HEK293 (cell line): Measurements from ENCODE around the gene SRD5A1.

ENCODE experiments used
- ZNF133 ChIP-seq: fragments of 450-650 bp; formaldehyde crosslinking; IDR thresholded peaks from 2 replicates; pipeline ENCODE4 v1.5.1; 2016; ENCODE audit warnings: missing biosample characterization, missing genetic modification characterization
- ZNF274 ChIP-seq, 2 experiments: fragments of 200-500 bp in 1 of 2; fragments of 450-650 bp in 1 of 2; sonication (Bioruptor generic) in 1 of 2; formaldehyde crosslinking in 1 of 2; IDR thresholded peaks; 2 replicates each; pipeline versions ENCODE4 v1.5.1 to v1.6.1; 2014 to 2016; ENCODE audit warnings: borderline replicate concordance in 1 of 2, inconsistent platforms in 1 of 2, low read length in 1 of 2, missing biosample characterization in 1 of 2, missing genetic modification characterization in 1 of 2
- ZNF530 ChIP-seq: fragments of 450-650 bp; formaldehyde crosslinking; IDR thresholded peaks from 2 replicates; pipeline ENCODE4 v1.5.1; 2016; ENCODE audit warnings: low read depth, missing biosample characterization, missing genetic modification characterization
- TF ChIP-seq, protein P1 (sequence below): fragments of 450-650 bp; formaldehyde crosslinking; IDR thresholded peaks from 2 replicates; pipeline ENCODE4 v1.5.1; 2016; ENCODE audit warnings: missing biosample characterization, missing genetic modification characterization
- TF ChIP-seq, protein P2 (sequence below): fragments of 450-650 bp; formaldehyde crosslinking; IDR thresholded peaks from 2 replicates; pipeline ENCODE4 v1.5.1; 2016; ENCODE audit warnings: missing biosample characterization, missing genetic modification characterization

DNA sequence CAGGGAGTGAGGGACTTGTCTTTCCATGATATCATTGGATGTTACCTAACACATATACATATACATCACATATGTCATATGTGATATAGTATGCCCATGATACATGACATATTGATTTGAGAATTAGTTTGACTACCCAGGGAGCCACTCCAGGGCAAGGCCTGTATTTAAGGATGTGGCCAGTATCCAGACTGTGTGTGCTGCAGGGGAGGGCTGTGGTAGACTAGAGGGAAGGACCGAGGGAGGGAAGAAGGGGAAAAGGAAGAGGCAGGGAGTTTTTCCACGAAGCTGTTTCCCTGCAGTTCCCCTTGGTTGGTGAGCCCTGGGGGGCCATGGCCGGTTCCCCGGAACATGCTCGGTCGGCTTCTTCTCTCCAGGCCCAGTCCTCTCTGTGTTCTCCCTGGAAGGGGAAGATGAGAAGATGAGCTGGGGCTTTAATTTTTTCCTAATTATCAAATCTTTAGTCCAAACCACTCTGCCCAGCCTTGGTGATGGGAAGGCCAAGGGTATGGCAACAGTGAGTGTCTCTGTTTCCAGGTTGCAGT lies 49.1 kb upstream of the SRD5A1 start:
- TF ChIP-seq, protein P1, sequence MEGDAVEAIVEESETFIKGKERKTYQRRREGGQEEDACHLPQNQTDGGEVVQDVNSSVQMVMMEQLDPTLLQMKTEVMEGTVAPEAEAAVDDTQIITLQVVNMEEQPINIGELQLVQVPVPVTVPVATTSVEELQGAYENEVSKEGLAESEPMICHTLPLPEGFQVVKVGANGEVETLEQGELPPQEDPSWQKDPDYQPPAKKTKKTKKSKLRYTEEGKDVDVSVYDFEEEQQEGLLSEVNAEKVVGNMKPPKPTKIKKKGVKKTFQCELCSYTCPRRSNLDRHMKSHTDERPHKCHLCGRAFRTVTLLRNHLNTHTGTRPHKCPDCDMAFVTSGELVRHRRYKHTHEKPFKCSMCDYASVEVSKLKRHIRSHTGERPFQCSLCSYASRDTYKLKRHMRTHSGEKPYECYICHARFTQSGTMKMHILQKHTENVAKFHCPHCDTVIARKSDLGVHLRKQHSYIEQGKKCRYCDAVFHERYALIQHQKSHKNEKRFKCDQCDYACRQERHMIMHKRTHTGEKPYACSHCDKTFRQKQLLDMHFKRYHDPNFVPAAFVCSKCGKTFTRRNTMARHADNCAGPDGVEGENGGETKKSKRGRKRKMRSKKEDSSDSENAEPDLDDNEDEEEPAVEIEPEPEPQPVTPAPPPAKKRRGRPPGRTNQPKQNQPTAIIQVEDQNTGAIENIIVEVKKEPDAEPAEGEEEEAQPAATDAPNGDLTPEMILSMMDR (tag by site-specific recombination), result no peak
- TF ChIP-seq ZNF133 (no peak), ZNF530 (no peak), ZNF274 (IDR thresholded peaks at IDR 0.05; ENCODE audit: low read length) (no peak), ZNF274 (tag by site-specific recombination; IDR thresholded peaks at IDR 0.05; ENCODE audit: borderline replicate concordance) (no peak)
- TF ChIP-seq, protein P2, sequence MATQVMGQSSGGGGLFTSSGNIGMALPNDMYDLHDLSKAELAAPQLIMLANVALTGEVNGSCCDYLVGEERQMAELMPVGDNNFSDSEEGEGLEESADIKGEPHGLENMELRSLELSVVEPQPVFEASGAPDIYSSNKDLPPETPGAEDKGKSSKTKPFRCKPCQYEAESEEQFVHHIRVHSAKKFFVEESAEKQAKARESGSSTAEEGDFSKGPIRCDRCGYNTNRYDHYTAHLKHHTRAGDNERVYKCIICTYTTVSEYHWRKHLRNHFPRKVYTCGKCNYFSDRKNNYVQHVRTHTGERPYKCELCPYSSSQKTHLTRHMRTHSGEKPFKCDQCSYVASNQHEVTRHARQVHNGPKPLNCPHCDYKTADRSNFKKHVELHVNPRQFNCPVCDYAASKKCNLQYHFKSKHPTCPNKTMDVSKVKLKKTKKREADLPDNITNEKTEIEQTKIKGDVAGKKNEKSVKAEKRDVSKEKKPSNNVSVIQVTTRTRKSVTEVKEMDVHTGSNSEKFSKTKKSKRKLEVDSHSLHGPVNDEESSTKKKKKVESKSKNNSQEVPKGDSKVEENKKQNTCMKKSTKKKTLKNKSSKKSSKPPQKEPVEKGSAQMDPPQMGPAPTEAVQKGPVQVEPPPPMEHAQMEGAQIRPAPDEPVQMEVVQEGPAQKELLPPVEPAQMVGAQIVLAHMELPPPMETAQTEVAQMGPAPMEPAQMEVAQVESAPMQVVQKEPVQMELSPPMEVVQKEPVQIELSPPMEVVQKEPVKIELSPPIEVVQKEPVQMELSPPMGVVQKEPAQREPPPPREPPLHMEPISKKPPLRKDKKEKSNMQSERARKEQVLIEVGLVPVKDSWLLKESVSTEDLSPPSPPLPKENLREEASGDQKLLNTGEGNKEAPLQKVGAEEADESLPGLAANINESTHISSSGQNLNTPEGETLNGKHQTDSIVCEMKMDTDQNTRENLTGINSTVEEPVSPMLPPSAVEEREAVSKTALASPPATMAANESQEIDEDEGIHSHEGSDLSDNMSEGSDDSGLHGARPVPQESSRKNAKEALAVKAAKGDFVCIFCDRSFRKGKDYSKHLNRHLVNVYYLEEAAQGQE (tag by site-specific recombination), result no peak
